GM12878 (cell line): ENCODE results near the gene UNK. TPM values are rescaled to one million over a fixed set of nuclear protein-coding genes. Genes with fewer than 3 reads are reported as not detected.

Source experiments
- ATAC-seq: fragments of 200-7000 bp; cut with Tn5 transposase; 3 replicates; pipeline ENCODE4 v1.9.1; 2020; ENCODE audit warnings: mild to moderate bottlenecking, moderate library complexity
- BruUV-seq: library from RNA; stranded (reverse); fragments of 400-500 nt; replicated peaks from 2 replicates; lab custom pipeline; 2021; lab: Mats Ljungman, UMichigan
- CTCF ChIA-PET: fragments of 300-600 bp; sonication (Branson Sonifier 250); formaldehyde crosslinking; extraction: SDS; loops from one replicate; lab custom pipeline; 2021; ENCODE audit warnings: inconsistent platforms; lab: Yijun Ruan, JAX
- POLR2A ChIA-PET: fragments of 350-600 bp; formaldehyde crosslinking; extraction: SDS; loops from one replicate; lab custom pipeline; 2021; ENCODE audit warnings: inconsistent platforms; lab: Charles Lee
- RAD21 ChIA-PET: fragments of 300-600 bp; sonication (Branson Sonifier 250); formaldehyde crosslinking; loops from one replicate; lab custom pipeline; 2023; ENCODE audit warnings: antibody characterized with exemption; ENCODE audit not compliant: unreplicated experiment; lab: Charles Lee
- SMC1A ChIA-PET: fragments of 300-600 bp; sonication (Branson Sonifier 250); formaldehyde crosslinking; loops from one replicate; lab custom pipeline; 2023; ENCODE audit not compliant: unreplicated experiment, uncharacterized antibody; lab: Charles Lee
- DNase-seq: peaks from one replicate; pipeline ENCODE4 v3.0.0-alpha.2; 2011; ENCODE audit warnings: low read depth, low spot score
- FAIRE-seq: peaks from 3 replicates; lab custom pipeline; 2011; peaks lifted over from hg19 to GRCh38; lab: Jason Lieb, UNC
- H2AFZ ChIP-seq: 2 replicates; pipeline ENCODE4 v1.6.0; 2011; ENCODE audit warnings: low read depth, low read length, control low read depth; ENCODE audit not compliant: control insufficient read depth
- H3K27ac ChIP-seq: 2 replicates; pipeline ENCODE4 v1.5.1; 2011; ENCODE audit warnings: control low read depth; ENCODE audit not compliant: control insufficient read depth, insufficient read depth
- H3K27me3 ChIP-seq, 2 experiments: replicated peaks in 1 of 2; 2 replicates each; pipeline versions ENCODE4 v1.6.0 to v1.6.1; 2011; ENCODE audit warnings: low read length in 1 of 2; ENCODE audit not compliant: control insufficient read depth in 2 of 2, insufficient read depth in 2 of 2
- H3K36me3 ChIP-seq, 2 experiments: 2 replicates each; pipeline ENCODE4 v1.5.1; 2011; ENCODE audit warnings: low read length in 1 of 2; ENCODE audit not compliant: control insufficient read depth in 2 of 2, insufficient read depth in 2 of 2
- H3K4me1 ChIP-seq: 2 replicates; pipeline ENCODE4 v1.6.1; 2011; ENCODE audit warnings: mild to moderate bottlenecking, low read length, moderate library complexity, mixed read lengths; ENCODE audit not compliant: control insufficient read depth, insufficient read depth
- H3K4me2 ChIP-seq: 2 replicates; pipeline ENCODE4 v1.6.0; 2011; ENCODE audit warnings: control low read depth; ENCODE audit not compliant: control insufficient read depth, insufficient read depth
- H3K4me3 ChIP-seq: fragments of 200-600 bp; sonication (generic); 2 replicates; pipeline ENCODE4 v1.5.1; 2016
- H3K79me2 ChIP-seq: 2 replicates; pipeline ENCODE4 v1.6.0; 2011; ENCODE audit warnings: low read length; ENCODE audit not compliant: control insufficient read depth, insufficient read depth
- H3K9ac ChIP-seq: 2 replicates; pipeline ENCODE4 v1.8.0; 2011; ENCODE audit warnings: low read length, control low read depth, mixed read lengths; ENCODE audit not compliant: control insufficient read depth, insufficient read depth
- H3K9me3 ChIP-seq: replicated peaks from 3 replicates; pipeline ENCODE4 v1.5.1; 2011; ENCODE audit warnings: mild to moderate bottlenecking, low read length; ENCODE audit not compliant: control insufficient read depth, insufficient read depth
- H4K20me1 ChIP-seq: 2 replicates; pipeline ENCODE4 v1.6.0; 2011; ENCODE audit not compliant: control insufficient read depth, insufficient read depth
- ASH2L ChIP-seq: fragments of 300-600, 200-600 bp; sonication (generic); IDR thresholded peaks from 2 replicates; pipeline ENCODE4 v1.6.1; 2017; ENCODE audit warnings: low read depth, mild to moderate bottlenecking, borderline replicate concordance
- BCLAF1 ChIP-seq: fragments of 450-650 bp; IDR thresholded peaks from 2 replicates; pipeline ENCODE4 v1.6.1; 2017; ENCODE audit warnings: antibody characterized with exemption, mild to moderate bottlenecking, moderate library complexity
- BRCA1 ChIP-seq: IDR thresholded peaks from 2 replicates; pipeline ENCODE4 v1.6.1; 2011; ENCODE audit warnings: low read depth, low read length, improper control_type of control experiment
- CREM ChIP-seq: IDR thresholded peaks from 2 replicates; pipeline ENCODE4 v1.6.1; 2014; ENCODE audit warnings: antibody characterized with exemption, low read depth
- EGR1 ChIP-seq, 2 experiments: IDR thresholded peaks; 1 replicate in 1 of 2; 2 replicates in 1 of 2; pipeline ENCODE4 v1.6.1; 2011 to 2012; ENCODE audit warnings: low read depth in 2 of 2, low read length in 2 of 2, borderline replicate concordance in 1 of 2, mild to moderate bottlenecking in 1 of 2, moderate library complexity in 1 of 2
- GABPA ChIP-seq: IDR thresholded peaks from 2 replicates; pipeline ENCODE4 v1.6.1; 2014; ENCODE audit warnings: antibody characterized with exemption, low read depth, mild to moderate bottlenecking, inconsistent platforms
- HDAC6 ChIP-seq: fragments of 200-600 bp; sonication (generic); IDR thresholded peaks from one replicate; pipeline ENCODE4 v1.8.0; 2017; ENCODE audit warnings: antibody characterized with exemption; ENCODE audit not compliant: unreplicated experiment
- MTA2 ChIP-seq: fragments of 450-650 bp; IDR thresholded peaks from 2 replicates; pipeline ENCODE4 v1.6.1; 2016; ENCODE audit warnings: low read depth, mild to moderate bottlenecking, moderate library complexity
- PKNOX1 ChIP-seq: fragments of 450-650 bp; IDR thresholded peaks from 2 replicates; pipeline ENCODE4 v1.6.1; 2016; ENCODE audit warnings: mild to moderate bottlenecking
- SMAD1 ChIP-seq: fragments of 450-650 bp; IDR thresholded peaks from 2 replicates; pipeline ENCODE4 v1.6.1; 2018; ENCODE audit warnings: mild to moderate bottlenecking, low read depth; ENCODE audit not compliant: partially characterized antibody
- SPI1 ChIP-seq: IDR thresholded peaks from 2 replicates; pipeline ENCODE4 v1.6.1; 2011; ENCODE audit warnings: low read depth, mild to moderate bottlenecking, low read length, moderate library complexity, borderline replicate concordance; ENCODE audit not compliant: insufficient read depth
- STAT1 ChIP-seq: fragments of 450-650 bp; conservative IDR thresholded peaks from 2 replicates; pipeline ENCODE4 v1.6.1; 2014; ENCODE audit warnings: antibody characterized with exemption, mild to moderate bottlenecking
- TAF1 ChIP-seq: IDR thresholded peaks from 2 replicates; pipeline ENCODE4 v1.6.1; 2011; ENCODE audit warnings: mild to moderate bottlenecking, low read depth, low read length, borderline replicate concordance
- TBL1XR1 ChIP-seq: IDR thresholded peaks from 2 replicates; pipeline ENCODE4 v1.6.1; 2012; ENCODE audit warnings: low read depth, low read length, improper control_type of control experiment
- WGBS: methylation state at CpG from one replicate; pipeline ENCODE4 v1.1.6; 2016; ENCODE audit warnings: low lambda C conversion rate; ENCODE audit not compliant: insufficient replicate concordance, insufficient coverage; ENCODE audit errors: missing lambda C conversion rate; 5-methylcytosine and 5-hydroxymethylcytosine counted together
- in situ Hi-C: fragments of 300-500 bp; cut with MboI; formaldehyde crosslinking; loops from 9 replicates; pipeline ENCODE4 v1.14.3; 2018; ENCODE audit warnings: mixed read lengths
- intact Hi-C: fragments of 100-400 bp; cut with micrococcal nuclease; formaldehyde crosslinking; loops from one replicate; pipeline ENCODE4 v1.14.2; 2022; ENCODE audit not compliant: unreplicated experiment
- polyA plus RNA-seq, 11 experiments: library from polyadenylated mRNA; depleted of rRNA in 4 of 11; unstranded in 6 of 11; stranded (reverse) in 5 of 11; fragments of >200 nt; fragmentation: Nextera tagmentation in 4 of 11; fragmentation: Illumina TruSeq in 1 of 11; extraction: Ambion mirVana in 4 of 11; extraction: Trizol in 1 of 11; gene quantifications; 1 replicate in 1 of 11; 2 replicates in 10 of 11; pipeline versions ENCODE4 v1.2.1 to v1.2.3, GENCODE V29; 2011 to 2016; ENCODE audit warnings: inconsistent platforms in 2 of 11, missing spikeins in 2 of 11, low read depth in 1 of 11
- total RNA-seq, 4 experiments: library from RNA; depleted of rRNA in 3 of 4; stranded (reverse); fragments of >200 nt in 3 of 4; fragmentation: Illumina TruSeq in 1 of 4; extraction: Trizol in 1 of 4; gene quantifications; 2 replicates each; pipeline versions ENCODE4 v1.2.1 to v1.2.3, GENCODE V29; 2013 to 2021
- TF ChIP-seq, protein P1 (sequence below): IDR thresholded peaks from 2 replicates; pipeline ENCODE4 v1.6.1; 2012; ENCODE audit warnings: mild to moderate bottlenecking, low read depth, low read length

The UNK gene
- total and polyA plus RNA-seq, 10 of the 15 experiments (the other 5 are each of a cell fraction or from before 2014, with no cell fraction given): 8.9 to 34.5 (median 27.3) TPM

- H3K79me2 ChIP-seq: no peaks in the 10 kb centered on the region
- peaks cover 20% of the 10 kb centered on the region for H3K4me1 ChIP-seq
- no peak overlapping the region for H3K4me2 ChIP-seq
- H3K4me3 ChIP-seq: no peak overlapping the region
- H4K20me1 ChIP-seq: no peaks in the 10 kb centered on the region
- no peaks in the 10 kb centered on the region for H3K9me3 ChIP-seq
- ChIA-PET RAD21 (interaction anchor here (1.2 kb wide), 1 partner anchor 1498 kb away, joined by 3 read pairs; no protein-coding TSS in a partner anchor), CTCF (interaction anchor here (1.0 to 1.9 kb wide), 5 partner anchors 11 to 28 kb away, joined by 3 to 10 read pairs (median 4); partner anchors contain the start of genes TRIM65, UNC13D and WBP2), POLR2A (no interaction called here), SMC1A (interaction anchor here (1.1 to 1.8 kb wide), 2 partner anchors 12 to 14 kb away, joined by 4 to 5 read pairs; no protein-coding TSS in a partner anchor)
- no peaks in the 10 kb centered on the region for H3K27me3 ChIP-seq
- intact Hi-C loops (no loop called here), in situ Hi-C loops (no loop called here)
- ATAC-seq (no peak), DNase-seq (no peak), FAIRE-seq (no peak)
- H3K9ac ChIP-seq: no peak overlapping the region
- 44% methylated on average over 13 of the region's 13 CpGs for WGBS
- BruUV-seq: no TSS peak
- no peak overlapping the region for H3K27ac ChIP-seq
- no peak overlapping the region for H2AFZ ChIP-seq
- no peaks in the 10 kb centered on the region for H3K36me3 ChIP-seq
- TF ChIP-seq MTA2 (no peak), PKNOX1 (no peak), EGR1 (IDR thresholded peaks at IDR 0.05; ENCODE audit: borderline replicate concordance in 1 of 2, low read depth in 2 of 2, low read length in 2 of 2) (no peak), BCLAF1 (no peak), SPI1 (no peak), SMAD1 (no peak), BRCA1 (no peak), STAT1 (no peak), ASH2L (no peak), GABPA (no peak), TAF1 (no peak), HDAC6 (no peak), CREM (no peak), TBL1XR1 (no peak)
- TF ChIP-seq, protein P1, sequence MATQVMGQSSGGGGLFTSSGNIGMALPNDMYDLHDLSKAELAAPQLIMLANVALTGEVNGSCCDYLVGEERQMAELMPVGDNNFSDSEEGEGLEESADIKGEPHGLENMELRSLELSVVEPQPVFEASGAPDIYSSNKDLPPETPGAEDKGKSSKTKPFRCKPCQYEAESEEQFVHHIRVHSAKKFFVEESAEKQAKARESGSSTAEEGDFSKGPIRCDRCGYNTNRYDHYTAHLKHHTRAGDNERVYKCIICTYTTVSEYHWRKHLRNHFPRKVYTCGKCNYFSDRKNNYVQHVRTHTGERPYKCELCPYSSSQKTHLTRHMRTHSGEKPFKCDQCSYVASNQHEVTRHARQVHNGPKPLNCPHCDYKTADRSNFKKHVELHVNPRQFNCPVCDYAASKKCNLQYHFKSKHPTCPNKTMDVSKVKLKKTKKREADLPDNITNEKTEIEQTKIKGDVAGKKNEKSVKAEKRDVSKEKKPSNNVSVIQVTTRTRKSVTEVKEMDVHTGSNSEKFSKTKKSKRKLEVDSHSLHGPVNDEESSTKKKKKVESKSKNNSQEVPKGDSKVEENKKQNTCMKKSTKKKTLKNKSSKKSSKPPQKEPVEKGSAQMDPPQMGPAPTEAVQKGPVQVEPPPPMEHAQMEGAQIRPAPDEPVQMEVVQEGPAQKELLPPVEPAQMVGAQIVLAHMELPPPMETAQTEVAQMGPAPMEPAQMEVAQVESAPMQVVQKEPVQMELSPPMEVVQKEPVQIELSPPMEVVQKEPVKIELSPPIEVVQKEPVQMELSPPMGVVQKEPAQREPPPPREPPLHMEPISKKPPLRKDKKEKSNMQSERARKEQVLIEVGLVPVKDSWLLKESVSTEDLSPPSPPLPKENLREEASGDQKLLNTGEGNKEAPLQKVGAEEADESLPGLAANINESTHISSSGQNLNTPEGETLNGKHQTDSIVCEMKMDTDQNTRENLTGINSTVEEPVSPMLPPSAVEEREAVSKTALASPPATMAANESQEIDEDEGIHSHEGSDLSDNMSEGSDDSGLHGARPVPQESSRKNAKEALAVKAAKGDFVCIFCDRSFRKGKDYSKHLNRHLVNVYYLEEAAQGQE: no peak
Measured at GRCh38 chr17:75872434-75873351, 88.1 kb downstream of the UNK start.
